22Rv1 (cell line): Measurements from ENCODE around the gene USP4.

Experiments
- ZFX ChIP-seq: fragments of 450-650 bp; IDR thresholded peaks from 2 replicates; pipeline ENCODE4 v1.6.1; 2017; ENCODE audit warnings: antibody characterized with exemption, borderline replicate concordance
- TF ChIP-seq, protein P1 (sequence below): fragments of 450-650 bp; IDR thresholded peaks from 2 replicates; pipeline ENCODE4 v1.5.1; 2017; ENCODE audit warnings: mild to moderate bottlenecking

DNA sequence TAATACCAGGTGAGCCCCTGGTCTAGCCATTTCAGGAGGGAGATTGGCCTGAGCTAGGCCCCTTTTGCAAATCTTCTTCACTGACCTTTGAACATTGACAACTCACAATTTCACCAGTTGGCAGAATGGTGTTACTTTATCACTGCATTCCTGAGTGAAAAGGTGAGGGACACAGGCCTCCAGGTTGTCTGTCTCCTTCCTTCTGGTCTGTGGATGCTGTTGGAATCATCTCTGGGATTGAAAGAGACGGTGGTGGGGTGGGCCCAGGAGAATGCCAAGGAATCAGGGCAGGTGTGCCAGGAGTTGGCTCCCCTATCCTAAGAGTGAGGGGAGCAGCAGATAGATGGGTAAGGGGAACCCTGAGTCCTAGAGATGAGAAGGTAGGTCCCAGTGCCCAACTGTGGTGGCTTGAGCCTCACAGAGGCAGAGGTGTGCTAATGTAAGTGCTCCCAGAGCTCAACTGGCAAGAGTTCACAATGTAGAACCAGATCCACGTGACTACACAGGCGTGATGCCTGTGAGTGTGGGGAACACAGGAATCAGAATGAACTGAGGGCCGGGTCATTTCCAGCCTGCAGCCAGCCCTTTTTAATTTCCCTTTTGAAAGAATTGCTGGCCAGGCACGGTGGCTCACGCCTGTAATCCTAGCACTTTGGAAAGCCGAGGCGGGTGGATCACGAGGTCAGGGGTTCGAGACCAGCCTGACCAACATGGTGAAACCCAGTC is 74.0 kb downstream of the USP4 start:
- TF ChIP-seq, protein P1, sequence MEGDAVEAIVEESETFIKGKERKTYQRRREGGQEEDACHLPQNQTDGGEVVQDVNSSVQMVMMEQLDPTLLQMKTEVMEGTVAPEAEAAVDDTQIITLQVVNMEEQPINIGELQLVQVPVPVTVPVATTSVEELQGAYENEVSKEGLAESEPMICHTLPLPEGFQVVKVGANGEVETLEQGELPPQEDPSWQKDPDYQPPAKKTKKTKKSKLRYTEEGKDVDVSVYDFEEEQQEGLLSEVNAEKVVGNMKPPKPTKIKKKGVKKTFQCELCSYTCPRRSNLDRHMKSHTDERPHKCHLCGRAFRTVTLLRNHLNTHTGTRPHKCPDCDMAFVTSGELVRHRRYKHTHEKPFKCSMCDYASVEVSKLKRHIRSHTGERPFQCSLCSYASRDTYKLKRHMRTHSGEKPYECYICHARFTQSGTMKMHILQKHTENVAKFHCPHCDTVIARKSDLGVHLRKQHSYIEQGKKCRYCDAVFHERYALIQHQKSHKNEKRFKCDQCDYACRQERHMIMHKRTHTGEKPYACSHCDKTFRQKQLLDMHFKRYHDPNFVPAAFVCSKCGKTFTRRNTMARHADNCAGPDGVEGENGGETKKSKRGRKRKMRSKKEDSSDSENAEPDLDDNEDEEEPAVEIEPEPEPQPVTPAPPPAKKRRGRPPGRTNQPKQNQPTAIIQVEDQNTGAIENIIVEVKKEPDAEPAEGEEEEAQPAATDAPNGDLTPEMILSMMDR, result no peak
- TF ChIP-seq ZFX, result no peak
